SU-DHL-6 (cell line): Measurements from ENCODE around the gene PINLYP.

Source experiments
- H2AFZ ChIP-seq: fragments of 200-600 bp; sonication (generic); 2 replicates; pipeline ENCODE4 v1.6.1; 2014; ENCODE audit warnings: low read depth, mild to moderate bottlenecking, moderate library complexity, mixed read lengths, antibody characterized with exemption, low read length; ENCODE audit not compliant: severe bottlenecking
- H3F3A ChIP-seq: fragments of 200-600 bp; shearing (Covaris generic); 2 replicates; pipeline ENCODE4 v1.6.0; 2016; ENCODE audit warnings: antibody characterized with exemption, mild to moderate bottlenecking; ENCODE audit not compliant: insufficient read depth
- H3K27ac ChIP-seq: fragments of 200-600 bp; sonication (generic); 2 replicates; pipeline ENCODE4 v1.5.1; 2016; ENCODE audit warnings: low read depth, mild to moderate bottlenecking, low read length, moderate library complexity, mixed read lengths
- H3K27me3 ChIP-seq: fragments of 200-600 bp; sonication (generic), shearing (Covaris generic); 2 replicates; pipeline ENCODE4 v1.6.0; 2014; ENCODE audit warnings: mild to moderate bottlenecking, low read length
- H3K36me3 ChIP-seq: fragments of 200-600 bp; sonication (generic); 2 replicates; pipeline ENCODE4 v1.6.1; 2014; ENCODE audit warnings: mild to moderate bottlenecking, low read length, mixed read lengths
- H3K4me2 ChIP-seq: fragments of 300-600, 200-600 bp; shearing (Covaris generic), sonication (generic); 2 replicates; pipeline ENCODE4 v1.6.0; 2014; ENCODE audit warnings: low read length, low read depth, mild to moderate bottlenecking; ENCODE audit not compliant: poor library complexity, severe bottlenecking
- H3K4me3 ChIP-seq: fragments of 200-600 bp; sonication (generic); 2 replicates; pipeline ENCODE4 v1.5.1; 2014; ENCODE audit warnings: antibody characterized with exemption, low read length, mild to moderate bottlenecking, mixed read lengths; ENCODE audit not compliant: insufficient read depth, poor library complexity, severe bottlenecking
- H3K79me2 ChIP-seq: fragments of 200-600 bp; sonication (generic); 2 replicates; pipeline ENCODE4 v1.6.1; 2014; ENCODE audit warnings: mild to moderate bottlenecking, low read length, moderate library complexity; ENCODE audit not compliant: insufficient read depth
- H3K9ac ChIP-seq: fragments of 200-600 bp; sonication (generic); 2 replicates; pipeline ENCODE4 v1.7.0; 2014; ENCODE audit warnings: mild to moderate bottlenecking, low read length
- H3K9me2 ChIP-seq: fragments of 200-600 bp; sonication (generic); replicated peaks from 2 replicates; pipeline ENCODE4 v1.6.1; 2014; ENCODE audit warnings: low read length; ENCODE audit not compliant: insufficient read depth
- H3K9me3 ChIP-seq: fragments of 200-600 bp; sonication (generic); 2 replicates; pipeline ENCODE4 v1.6.1; 2014; ENCODE audit warnings: low read length, mixed read lengths; ENCODE audit not compliant: insufficient read depth
- H4K20me1 ChIP-seq: fragments of 200-600 bp; sonication (generic); 2 replicates; pipeline ENCODE4 v1.6.1; 2014; ENCODE audit warnings: low read depth, mild to moderate bottlenecking, antibody characterized with exemption, low read length, moderate library complexity, mixed read lengths
- CTCF ChIP-seq: fragments of 200-600 bp; sonication (generic); IDR thresholded peaks from one replicate; pipeline ENCODE4 v1.5.1; 2017; ENCODE audit warnings: antibody characterized with exemption, mild to moderate bottlenecking, low read length, moderate library complexity; ENCODE audit not compliant: insufficient read depth, poor library complexity, severe bottlenecking
- EZH2phosphoT487 ChIP-seq: fragments of 200-600 bp; sonication (generic), shearing (Covaris generic); conservative IDR thresholded peaks from 2 replicates; pipeline ENCODE4 v1.6.1; 2018; ENCODE audit warnings: mild to moderate bottlenecking, antibody characterized with exemption, low read length, moderate library complexity, mixed read lengths

The PINLYP gene

GRCh38 chr19:43544077-43544476 is 31.5 kb upstream of the PINLYP start:
- peaks cover 2% of the 10 kb centered on the region for H3K36me3 ChIP-seq
- H3F3A ChIP-seq, result no peaks in the 10 kb centered on the region
- TF ChIP-seq EZH2phosphoT487 (no peak), CTCF (no peak)
- H3K4me2 ChIP-seq, result no peak overlapping the region
- no peaks in the 10 kb centered on the region for H3K79me2 ChIP-seq
- no peaks in the 10 kb centered on the region for H3K9me2 ChIP-seq
- H3K27ac ChIP-seq, result no peak overlapping the region
- H2AFZ ChIP-seq, result no peak overlapping the region
- no peaks in the 10 kb centered on the region for H3K27me3 ChIP-seq
- H4K20me1 ChIP-seq, result no peaks in the 10 kb centered on the region
- no peak overlapping the region for H3K4me3 ChIP-seq
- H3K9ac ChIP-seq, result no peak overlapping the region
- no peaks in the 10 kb centered on the region for H3K9me3 ChIP-seq

- H3K4me3 ChIP-seq, result no peak overlapping the region
- H3K79me2 ChIP-seq, result no peaks in the 10 kb centered on the region
- no peak overlapping the region for H3K4me2 ChIP-seq
- no peaks in the 10 kb centered on the region for H4K20me1 ChIP-seq
- H3F3A ChIP-seq, result no peaks in the 10 kb centered on the region
- H3K27ac ChIP-seq, result no peak overlapping the region
- no peaks in the 10 kb centered on the region for H3K36me3 ChIP-seq
- H3K9me2 ChIP-seq, result no peaks in the 10 kb centered on the region
- no peaks in the 10 kb centered on the region for H3K9me3 ChIP-seq
- no peak overlapping the region for H2AFZ ChIP-seq
- no peaks in the 10 kb centered on the region for H3K27me3 ChIP-seq
- TF ChIP-seq EZH2phosphoT487 (no peak), CTCF (no peak)
- H3K9ac ChIP-seq, result no peak overlapping the region
Measured at GRCh38 chr19:43545276-43545675, 30.3 kb upstream of the PINLYP start.

- no peak overlapping the region for H2AFZ ChIP-seq
- H3K79me2 ChIP-seq, result no peaks in the 10 kb centered on the region
- H3F3A ChIP-seq, result no peaks in the 10 kb centered on the region
- TF ChIP-seq CTCF (no peak), EZH2phosphoT487 (no peak)
- H3K4me2 ChIP-seq, result no peak overlapping the region
- no peaks in the 10 kb centered on the region for H4K20me1 ChIP-seq
- H3K9ac ChIP-seq, result no peak overlapping the region
- no peaks in the 10 kb centered on the region for H3K9me2 ChIP-seq
- no peak overlapping the region for H3K27ac ChIP-seq
- H3K4me3 ChIP-seq, result no peak overlapping the region
- H3K9me3 ChIP-seq, result no peaks in the 10 kb centered on the region
- no peaks in the 10 kb centered on the region for H3K36me3 ChIP-seq
- no peaks in the 10 kb centered on the region for H3K27me3 ChIP-seq
Measured at GRCh38 chr19:43545981-43546380, 29.6 kb upstream of the PINLYP start.
